GM19023 (cell line): Measurements from ENCODE around the gene EEFSEC.

Source experiments
- ATAC-seq: cut with Tn5 transposase; IDR thresholded peaks from one replicate; pipeline ENCODE4 v1.9.1; 2021; ENCODE audit warnings: mild to moderate bottlenecking, moderate library complexity; ENCODE audit not compliant: unreplicated experiment

The EEFSEC gene

DNA sequence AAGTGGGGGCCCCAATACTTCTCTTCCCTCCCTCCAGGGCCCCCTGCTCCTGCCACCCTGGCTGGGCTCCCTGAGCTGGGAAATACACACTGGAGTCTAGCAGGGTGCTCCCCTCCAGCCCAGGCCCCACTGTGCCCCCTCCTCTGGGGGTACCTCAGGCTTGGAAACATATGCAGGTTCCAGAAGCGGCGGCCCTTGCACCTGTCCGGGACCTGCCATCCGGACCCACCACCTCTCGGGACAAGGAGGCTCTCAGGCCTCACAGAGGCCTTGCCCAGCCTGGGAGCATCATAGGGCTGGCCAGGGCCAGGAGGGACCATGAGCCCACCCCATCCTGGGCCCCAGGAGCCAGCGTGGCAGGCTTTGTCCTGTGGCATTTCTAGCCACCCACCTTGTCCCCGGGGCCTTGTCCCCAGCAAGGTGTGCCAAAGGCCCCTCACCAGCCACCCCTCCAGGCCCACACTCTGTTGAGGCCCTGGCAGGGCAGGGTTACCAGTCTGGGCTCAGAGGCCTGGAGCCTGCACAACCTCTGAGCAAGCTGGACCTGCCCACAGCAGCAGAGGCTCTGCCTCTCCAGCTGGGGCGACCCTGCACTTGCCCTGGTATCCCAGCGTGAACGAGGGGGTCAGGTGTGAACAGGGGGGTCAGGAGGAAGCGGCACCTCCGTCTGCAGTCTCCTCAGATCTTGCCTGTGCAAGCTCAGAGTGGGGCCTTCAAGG, 267.6 kb downstream of the EEFSEC start:
- ATAC-seq = no peak

DNA sequence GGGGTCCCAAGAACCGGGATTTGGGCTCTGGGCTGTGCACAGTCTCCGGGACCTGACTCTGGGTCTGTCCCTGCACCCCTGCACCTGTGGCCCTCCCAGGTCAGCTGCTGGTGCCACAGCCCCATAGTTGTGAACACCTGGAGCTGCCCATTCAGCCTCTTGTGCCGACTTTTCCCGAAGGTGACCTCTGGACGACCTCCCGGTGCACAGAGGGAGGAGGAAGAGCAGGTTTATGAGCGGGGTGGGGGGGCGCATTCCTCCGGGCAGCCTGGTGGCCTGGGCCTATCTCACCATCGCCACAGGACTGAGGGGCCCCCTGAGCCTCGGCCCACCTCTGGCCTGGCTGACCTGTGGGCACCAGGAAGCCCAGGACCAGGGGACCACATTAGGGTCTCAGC, 268.2 kb downstream of the EEFSEC start:
- no peak for ATAC-seq

DNA sequence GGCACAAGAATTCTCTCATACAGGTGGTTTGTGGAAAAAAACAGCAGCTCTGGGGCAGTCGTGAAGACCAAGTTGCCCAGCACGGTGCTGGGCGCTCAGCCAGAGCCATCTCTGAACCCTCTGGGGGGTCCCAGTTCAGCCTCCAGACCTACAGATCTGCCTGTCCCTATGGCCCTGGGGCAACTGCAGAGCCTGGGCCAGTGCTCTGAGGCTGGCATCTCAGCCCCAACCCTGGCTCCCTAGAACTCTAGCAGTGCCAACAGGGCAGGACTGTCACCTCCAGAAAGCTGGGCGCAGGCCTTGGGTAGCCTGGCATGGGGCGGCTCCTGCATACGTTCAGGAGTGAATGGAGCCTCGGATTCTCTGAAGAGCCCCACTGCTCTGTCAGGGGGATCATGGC, 268.7 kb downstream of the EEFSEC start:
- no peak for ATAC-seq

DNA sequence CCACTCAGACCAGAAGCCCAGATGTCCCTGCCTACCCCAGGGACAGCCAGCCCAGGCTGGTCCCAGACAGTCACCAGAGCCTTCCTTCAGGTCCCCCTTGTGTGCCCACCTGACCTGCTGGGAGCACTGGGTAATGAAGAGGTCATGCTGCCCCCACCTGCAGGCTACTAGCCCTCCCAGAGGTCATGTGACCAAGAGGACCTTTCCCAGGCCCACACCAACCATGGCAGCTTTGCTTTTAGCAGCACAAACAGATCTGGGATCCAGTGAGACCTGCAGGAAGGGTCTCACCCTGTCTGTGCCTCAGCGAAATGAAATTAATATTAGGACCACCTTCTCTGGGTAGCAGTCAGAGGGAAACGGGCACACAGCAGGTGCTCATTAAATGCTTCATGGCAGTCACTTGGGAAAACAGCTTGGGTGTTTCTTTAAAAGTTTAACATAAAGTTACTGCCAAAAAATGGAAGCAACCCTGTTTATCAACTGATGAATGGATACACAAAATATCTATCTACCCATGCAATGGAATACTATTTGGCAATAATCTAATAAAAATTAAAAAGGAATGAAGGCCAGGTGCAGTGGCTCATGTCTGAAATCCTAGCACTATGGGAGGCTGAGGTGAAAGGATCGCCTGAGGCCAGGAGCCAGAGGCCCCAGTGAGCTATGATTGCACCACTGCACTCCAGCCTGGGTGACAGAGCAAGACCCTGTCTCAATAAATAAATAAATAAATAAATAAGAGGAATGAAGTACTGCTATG, 269.7 kb downstream of the EEFSEC start:
- ATAC-seq = no peak

DNA sequence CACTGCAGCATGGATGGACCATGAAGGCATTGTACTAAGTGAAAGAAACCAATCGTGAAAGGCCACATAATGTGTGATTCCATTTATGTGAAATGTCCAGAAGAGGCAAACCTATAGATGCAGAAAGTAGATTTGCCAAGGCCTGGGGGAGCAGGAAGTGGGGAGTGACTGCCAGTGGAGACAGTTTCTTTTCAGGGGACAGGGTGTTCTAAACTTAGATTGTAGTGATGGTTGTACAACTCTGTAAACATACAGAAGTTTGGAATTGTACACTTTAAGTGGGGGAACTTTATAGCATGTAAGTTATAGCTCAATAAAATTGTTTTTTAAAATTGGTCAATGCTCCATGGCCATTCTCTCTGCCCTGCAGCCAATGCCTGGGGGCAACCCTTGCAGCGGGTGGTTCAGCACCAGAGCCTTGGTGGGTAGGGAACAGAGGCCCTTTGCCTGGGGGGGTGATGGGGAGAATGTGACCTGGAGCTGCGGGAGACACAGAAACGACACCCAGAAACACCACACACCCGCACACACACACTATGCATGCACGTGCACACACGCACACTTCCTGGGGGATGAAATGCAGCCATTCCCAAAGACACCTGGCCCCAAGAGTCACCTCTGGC, 270.4 kb downstream of the EEFSEC start:
- no peak for ATAC-seq

DNA sequence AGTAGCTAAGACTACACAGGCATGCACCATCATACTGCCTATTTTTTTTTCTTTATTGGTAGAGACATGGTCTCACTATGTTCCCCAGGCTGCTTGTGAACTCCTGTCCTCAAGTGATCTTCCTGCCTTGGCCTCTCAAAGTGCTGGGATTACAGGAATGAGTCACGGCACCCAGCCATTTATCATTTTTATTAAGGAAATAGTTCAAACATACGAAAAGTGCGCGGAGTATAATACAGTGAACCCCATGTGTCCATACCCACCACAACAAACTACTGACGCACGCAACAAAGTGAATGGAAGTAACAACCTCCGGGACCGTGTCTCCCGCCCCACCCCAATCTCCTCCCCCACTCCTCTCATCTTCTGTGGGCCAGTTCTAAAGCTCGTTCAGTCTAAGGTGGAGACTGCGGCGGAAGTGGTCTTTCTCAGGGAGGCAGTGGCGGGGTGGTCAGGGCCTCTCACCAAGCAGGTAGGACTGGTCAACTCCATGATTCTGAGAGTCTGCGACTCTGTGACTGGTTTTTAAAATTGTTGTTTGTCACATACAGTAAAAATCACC, 271.3 kb downstream of the EEFSEC start:
- no peak for ATAC-seq

DNA sequence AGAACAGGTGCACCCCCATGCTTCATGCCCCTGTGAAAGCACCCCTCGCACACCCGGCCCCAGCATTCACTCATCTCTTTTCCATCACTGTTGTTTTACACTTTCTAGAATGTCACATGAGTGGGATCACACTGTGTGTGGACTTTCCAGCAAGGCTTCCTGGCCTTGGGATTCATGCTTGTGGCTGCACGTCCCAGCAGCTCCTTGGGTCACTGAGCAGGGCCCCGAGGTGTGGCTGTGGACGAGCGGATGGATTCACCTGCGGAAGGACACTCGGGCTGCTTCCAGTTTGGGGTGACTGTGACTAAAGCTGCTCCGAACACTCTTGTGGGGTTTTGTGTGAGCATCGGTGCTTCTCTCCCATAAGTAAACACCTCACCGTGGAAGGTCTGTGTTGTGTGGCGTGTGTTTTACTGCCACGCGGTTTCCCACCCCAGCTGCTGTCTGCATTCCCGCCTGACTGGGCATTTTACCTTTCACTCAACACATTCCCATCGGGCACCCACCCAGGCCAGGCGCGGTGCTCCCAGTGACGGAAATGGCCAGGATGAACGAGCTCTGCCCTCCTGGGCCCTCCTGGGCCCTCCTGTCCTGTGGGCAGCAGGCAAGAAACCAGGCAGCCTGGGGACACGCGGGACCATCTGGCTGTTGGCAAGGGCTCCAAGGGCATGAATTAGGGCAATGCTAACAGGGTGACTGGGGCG, 272.0 kb downstream of the EEFSEC start:
- ATAC-seq = no peak

DNA sequence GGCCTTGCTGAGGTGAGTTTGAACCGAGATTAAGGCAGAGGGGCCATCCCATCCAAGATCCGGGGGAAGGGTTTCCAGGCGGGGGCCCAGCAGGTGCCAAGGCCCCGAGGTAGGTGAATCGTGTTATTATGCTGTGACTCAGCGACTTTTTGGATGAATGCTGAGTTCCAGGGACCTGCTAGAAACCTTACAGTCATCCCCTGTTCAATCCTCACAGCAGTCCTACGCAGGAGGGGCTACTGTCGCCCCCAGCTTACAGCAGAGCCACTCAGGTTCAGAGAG, 272.5 kb downstream of the EEFSEC start:
- ATAC-seq = no peak

DNA sequence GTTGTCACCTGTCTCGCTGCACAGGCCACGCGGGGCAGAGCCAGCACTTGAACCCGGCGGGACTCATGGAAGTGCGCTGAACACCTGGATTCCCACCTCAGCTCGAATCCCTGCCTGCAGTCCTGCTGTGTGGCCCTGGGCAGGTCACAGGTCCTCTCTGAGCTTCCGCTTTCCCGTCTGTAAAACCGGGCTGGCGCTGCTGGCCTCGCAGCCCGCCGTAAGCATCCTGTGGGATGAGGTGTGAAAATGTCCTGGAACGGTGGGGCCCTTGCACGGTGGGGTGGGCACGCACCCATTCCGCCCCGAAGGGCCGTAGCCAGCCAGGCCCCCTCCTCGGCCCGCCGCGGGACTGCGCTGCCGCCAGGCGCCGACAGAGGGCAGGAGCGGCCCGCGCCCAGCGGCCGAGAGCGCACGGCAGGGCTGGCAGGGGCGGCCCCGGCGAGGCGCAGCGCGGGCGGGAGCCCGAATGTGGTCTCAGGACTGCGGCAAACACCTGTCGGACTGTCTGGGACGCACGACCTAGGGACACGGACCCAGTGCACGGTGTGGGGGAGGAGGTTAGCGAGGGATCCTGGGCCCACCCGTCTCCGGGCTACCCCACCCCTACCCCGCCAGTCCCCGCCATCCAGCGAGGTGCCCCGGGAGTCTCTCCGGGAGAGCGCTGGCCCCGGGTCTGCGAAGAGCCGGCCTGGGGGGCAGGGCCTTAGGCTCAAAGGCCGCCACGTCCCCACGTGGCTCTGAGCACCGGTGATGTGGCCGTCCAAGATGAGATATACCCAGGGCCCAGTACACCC, 273.0 kb downstream of the EEFSEC start:
- ATAC-seq = peak; percentile 87

DNA sequence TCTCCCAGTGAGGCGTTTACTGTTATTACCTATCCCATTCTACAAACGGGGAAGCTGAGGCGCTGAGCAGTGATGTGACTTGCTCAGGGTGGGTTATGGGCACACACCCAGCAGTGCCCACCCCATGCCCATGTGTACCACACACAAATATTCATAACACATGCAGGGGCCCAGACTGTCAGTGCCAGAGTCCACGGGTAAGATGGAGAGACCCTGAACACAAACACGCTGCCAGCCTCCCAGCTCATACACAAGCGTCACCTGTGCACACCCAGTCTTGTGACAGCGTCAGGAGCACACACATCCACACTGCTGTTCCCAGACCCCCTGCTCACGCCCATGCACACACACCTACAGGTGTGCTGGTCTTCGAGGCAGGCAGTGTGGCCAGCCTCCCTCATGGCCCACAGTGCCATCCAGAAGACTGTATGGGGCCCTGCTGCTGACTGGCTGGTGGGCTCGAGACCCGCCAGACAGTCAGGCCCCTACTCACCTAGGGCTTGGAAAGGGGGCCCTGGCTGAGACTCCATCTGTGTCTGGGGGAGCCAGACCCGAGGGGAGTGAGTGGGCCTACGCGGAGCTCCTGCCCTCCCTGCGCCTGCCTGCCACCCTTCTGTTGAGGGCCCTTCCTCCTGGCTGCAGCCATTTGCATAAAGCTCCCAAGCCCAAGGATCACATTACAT, 274.0 kb downstream of the EEFSEC start:
- no peak for ATAC-seq

DNA sequence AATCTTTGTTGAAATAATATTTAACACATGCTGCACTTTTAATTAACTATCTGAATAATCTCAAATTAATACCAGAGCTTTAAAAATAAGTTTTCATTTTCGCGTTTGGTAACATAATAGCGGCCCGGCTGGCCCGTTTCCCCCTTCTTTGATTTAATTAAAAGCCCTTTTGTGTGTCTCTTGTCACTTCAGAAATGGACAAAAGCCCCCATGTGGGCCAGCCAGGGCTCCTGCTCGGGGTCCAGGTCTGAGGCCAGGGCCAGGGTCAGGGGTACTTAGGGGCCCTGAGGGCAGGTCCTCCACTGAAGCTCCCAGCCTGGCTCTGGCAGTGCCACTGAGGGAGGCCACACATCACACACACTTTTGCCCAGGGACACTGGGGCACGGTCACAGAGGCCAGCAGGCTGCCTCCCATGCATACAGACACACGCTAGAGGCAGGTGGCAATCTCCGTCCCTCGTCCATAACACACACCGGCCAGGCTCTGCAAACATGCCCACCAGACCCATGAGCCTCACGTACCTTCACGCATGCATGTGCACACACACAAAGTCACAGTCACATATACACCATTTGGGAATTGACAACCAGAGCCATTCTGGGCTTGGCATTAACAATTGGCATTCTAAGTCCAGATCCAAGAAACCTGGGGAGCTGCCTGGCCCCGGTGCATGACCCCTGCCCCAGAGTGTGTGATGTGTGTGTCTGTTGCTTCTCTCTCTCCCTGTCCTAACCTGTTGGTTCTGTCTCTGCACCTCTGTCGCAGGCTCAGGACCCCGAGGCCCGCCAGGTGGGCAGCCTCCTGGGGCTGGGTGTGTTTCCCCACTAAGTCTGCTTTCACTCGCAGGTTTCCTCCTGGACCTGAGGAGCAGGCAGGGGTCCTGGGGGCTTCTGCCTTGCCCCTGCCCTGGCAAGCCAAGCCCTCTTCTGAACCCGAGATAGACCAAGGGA, 274.9 kb downstream of the EEFSEC start:
- ATAC-seq = no peak

DNA sequence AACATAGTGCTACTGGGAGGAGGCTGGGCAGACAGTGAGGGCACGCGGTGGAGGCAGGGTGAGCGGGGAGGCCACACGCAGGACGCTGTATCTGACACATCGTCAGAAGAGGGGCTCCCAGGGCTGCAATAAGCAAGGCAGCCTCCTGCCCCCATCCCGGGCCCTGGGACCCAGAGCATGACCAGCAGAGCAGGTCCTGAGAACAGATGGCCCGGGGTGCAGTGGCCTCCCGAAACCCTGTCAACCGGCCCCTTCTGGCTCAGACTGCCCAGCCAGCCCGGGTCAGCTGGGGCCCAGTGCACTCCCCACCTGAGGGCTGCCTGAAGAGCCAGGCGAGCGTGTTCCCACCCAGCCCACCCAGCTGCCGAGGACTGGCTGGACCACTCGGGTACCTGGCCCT, 276.0 kb downstream of the EEFSEC start:
- ATAC-seq = no peak

DNA sequence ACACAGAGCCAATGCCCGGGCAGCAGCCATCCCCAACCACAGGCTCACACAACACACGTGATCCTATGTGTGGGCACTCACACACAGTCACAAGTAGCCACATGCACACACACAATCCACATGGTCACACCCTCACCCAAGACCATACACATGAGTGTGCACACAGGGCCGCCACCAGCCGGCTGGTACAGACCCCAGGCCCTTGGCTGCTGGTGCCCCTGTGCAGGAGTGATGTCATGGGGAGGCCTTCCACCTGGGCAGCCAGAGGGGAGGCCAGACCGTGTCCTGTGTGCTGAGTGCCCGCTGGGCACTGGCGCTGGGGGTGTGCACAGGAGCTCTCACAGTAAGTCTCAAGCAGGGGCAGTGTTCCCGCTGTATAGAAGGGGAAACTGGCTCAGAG, 276.5 kb downstream of the EEFSEC start:
- ATAC-seq = no peak

DNA sequence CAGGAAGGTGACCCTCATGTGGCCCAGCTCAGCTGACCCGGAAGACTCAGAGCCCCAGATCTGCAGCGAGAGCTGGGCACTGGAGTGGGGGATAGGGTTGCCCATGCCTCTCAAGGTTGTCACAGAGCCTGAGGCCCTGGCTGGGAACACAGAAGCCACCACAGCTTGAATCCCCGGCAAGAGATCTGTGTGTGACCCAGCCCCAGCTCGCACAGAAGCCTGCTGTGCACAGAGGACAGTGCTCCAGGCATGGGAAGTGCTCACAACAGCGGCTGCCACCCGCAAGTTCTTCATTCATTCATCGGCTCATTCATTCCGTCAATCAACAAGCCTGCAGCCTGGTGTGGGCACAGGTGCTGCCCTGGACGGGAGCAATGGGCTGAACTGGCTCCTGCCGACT, 277.0 kb downstream of the EEFSEC start:
- no peak for ATAC-seq

DNA sequence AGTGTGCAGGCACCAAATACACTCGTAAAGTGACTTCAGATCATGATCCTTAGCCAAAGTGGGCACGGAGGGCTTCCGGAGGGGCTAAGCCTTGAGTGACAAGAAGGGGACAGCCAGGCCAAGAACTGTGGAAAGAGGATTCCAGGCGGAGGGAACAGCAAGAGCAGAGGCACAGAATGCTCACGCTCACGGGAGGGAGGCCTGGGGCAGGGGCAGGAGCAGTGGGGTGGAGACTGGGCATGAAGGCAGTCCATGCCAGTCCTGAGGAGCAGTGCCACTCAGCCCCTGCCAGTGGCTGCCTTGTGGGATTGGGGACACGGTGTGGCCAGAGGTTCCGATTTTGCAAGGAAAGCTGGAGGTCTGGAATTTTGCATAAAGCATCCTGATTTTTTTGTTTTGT, 277.4 kb downstream of the EEFSEC start:
- ATAC-seq = no peak

DNA sequence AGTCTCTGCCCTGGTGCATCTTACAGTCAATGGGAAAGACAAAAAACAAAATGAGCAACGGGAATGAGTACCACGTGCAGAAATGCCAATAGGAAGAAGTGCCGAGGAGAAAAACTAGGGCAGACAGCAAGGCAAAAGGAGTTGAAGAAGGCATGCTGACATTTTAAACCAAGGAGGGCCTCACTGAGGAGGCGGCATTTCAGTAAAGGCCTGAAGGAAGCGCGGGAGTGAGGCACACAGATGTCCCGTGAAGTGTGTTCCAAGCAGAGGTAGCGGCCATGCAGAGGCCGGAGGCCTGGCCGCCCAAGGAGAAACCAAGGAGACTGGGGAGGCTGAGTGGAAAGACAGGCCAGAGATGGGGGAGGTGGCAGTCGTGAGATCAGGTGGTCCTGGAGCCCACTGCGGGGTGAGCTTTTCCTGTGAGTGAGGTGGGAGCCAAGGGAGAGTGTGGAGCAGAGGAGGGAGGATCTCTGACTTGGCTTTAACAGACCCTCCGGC, 278.6 kb downstream of the EEFSEC start:
- no peak for ATAC-seq

DNA sequence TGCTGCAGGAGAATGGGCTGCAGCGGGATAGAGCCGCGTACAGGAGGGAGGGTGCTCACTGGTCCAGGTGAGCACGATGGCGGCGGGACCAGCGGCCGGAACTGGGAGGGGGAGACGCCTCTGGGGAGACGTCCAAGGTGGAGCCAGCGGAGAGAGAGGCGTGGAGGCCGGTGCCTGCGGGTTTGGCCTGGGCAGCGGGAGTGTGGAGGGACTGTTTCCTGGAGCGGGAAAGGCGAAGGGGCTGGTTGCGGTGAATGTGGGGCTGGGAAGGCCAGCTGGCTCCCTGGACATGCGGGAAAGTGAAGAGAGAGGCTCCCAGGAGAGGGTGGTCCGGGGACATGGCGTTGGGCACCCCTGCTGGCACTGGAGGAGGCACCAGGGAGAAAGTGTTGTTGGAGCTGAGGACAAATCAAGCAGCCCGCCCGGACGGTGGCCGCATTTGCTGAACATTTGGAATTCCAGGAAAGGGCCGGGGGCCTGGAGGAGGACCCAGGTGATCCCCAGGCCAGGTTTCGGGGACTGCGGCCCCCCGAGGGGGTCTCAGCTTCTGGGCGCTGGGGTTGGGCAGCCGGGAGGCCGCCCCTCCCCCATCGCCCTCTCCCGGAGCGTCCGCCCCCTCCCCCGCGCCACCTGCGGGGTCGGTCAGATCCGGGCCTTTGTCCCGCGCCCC, 279.2 kb downstream of the EEFSEC start:
- ATAC-seq = no peak
